Renal cortex interstitium (tissue), 3 donors: ENCODE results near the gene TMED10. TPM values are rescaled to one million over a fixed set of nuclear protein-coding genes. Genes with fewer than 3 reads are reported as not detected.

Experiments
- polyA plus RNA-seq, 3 donors: library from polyadenylated mRNA; unstranded; fragments of 120-200 nt; gene quantifications; one replicate each; pipeline ENCODE4 v1.2.1, GENCODE V29; 2013; ENCODE audit not compliant: insufficient read length in 3 of 3

TMED10 gene
- polyA plus RNA-seq, 3 donors: 256 to 273 (median 264) TPM

Other genes with a start within 250 kb of the TMED10 start
- 10 to 100 TPM in 1 of 3 donors, 1 to 10 TPM in 2; 6.7 to 12.0 (median 8.2) TPM for gene PGF, start 221.0 kb downstream of the TMED10 start, polyA plus RNA-seq
- 10 to 100 TPM; 58.5 to 63.5 (median 60.1) TPM for gene EIF2B2, start 173.7 kb downstream of the TMED10 start, polyA plus RNA-seq
- gene MLH3, start 125.1 kb downstream of the TMED10 start, polyA plus RNA-seq: 10 to 100 TPM; 29.7 to 43.7 (median 34.6) TPM
- 10 to 100 TPM; 29.2 to 54.5 (median 32.8) TPM for gene ACYP1, start 112.6 kb downstream of the TMED10 start, polyA plus RNA-seq
- gene ZC2HC1C, start 107.0 kb downstream of the TMED10 start, polyA plus RNA-seq: 1 to 10 TPM; 6.3 to 9.3 (median 7.0) TPM
- 100 to 1,000 TPM; 129 to 142 (median 130) TPM for gene NEK9, start 49.6 kb downstream of the TMED10 start, polyA plus RNA-seq
- 100 to 1,000 TPM; 241 to 640 (median 512) TPM for gene FOS, start 102.2 kb upstream of the TMED10 start, polyA plus RNA-seq